ENCODE measurements around the gene ANO4.

The ANO4 gene

GRCh38 chr12:101078536-101079285, 284.1 kb downstream of the ANO4 start:
- Histone ChIP-seq H3K9ac (ENCODE audit: low read depth, low read length) (no peak overlapping the region), H4K20me1 (ENCODE audit: insufficient read depth, low read length) (no peaks in the 10 kb centered on the region), H3K9me3 (ENCODE audit: insufficient read depth, low read length, severe bottlenecking) (no peaks in the 10 kb centered on the region), H3K79me2 (ENCODE audit: insufficient read depth, low read length) (no peaks in the 10 kb centered on the region), H3K27me3 (ENCODE audit: insufficient read depth, low read length, poor library complexity) (no peaks in the 10 kb centered on the region), H3K27ac (ENCODE audit: low read length) (no peak overlapping the region), H3K36me3 (ENCODE audit: insufficient read depth, low read length) (no peaks in the 10 kb centered on the region), H3K4me3 (ENCODE audit: low read depth in 1 of 2, low read length in 2 of 2) (no peak overlapping the region), H2AFZ (ENCODE audit: low read depth, low read length) (no peak overlapping the region), H3K4me1 (ENCODE audit: insufficient read depth, low read length) (no peaks in the 10 kb centered on the region), H3K4me2 (ENCODE audit: insufficient read depth, low read length) (no peak overlapping the region)
- TF ChIP-seq CTCF (IDR thresholded peaks at IDR 0.05; ENCODE audit: borderline replicate concordance, extremely low read depth, low read length, poor library complexity, severe bottlenecking) (no peak), EZH2 (IDR thresholded peaks at IDR 0.05; ENCODE audit: borderline replicate concordance, low read depth, low read length, severe bottlenecking) (no peak)
- no peak for ATAC-seq (ENCODE audit: insufficient read depth, low read depth)
- no peak for DNase-seq

GRCh38 chr12:101082706-101083105, 288.1 kb downstream of the ANO4 start:
- Histone ChIP-seq H3K27me3 (ENCODE audit: insufficient read depth, low read length, poor library complexity) (no peaks in the 10 kb centered on the region), H3K4me2 (ENCODE audit: insufficient read depth, low read length) (no peak overlapping the region), H3K9ac (ENCODE audit: low read depth, low read length) (no peak overlapping the region), H3K9me3 (ENCODE audit: insufficient read depth, low read length, severe bottlenecking) (no peaks in the 10 kb centered on the region), H3K4me3 (ENCODE audit: low read depth in 1 of 2, low read length in 2 of 2) (no peak overlapping the region), H3K79me2 (ENCODE audit: insufficient read depth, low read length) (no peaks in the 10 kb centered on the region), H2AFZ (ENCODE audit: low read depth, low read length) (no peak overlapping the region), H3K36me3 (ENCODE audit: insufficient read depth, low read length) (no peaks in the 10 kb centered on the region), H3K4me1 (ENCODE audit: insufficient read depth, low read length) (no peaks in the 10 kb centered on the region), H3K27ac (ENCODE audit: low read length) (no peak overlapping the region), H4K20me1 (ENCODE audit: insufficient read depth, low read length) (no peaks in the 10 kb centered on the region)
- TF ChIP-seq CTCF (IDR thresholded peaks at IDR 0.05; ENCODE audit: borderline replicate concordance, extremely low read depth, low read length, poor library complexity, severe bottlenecking): no peak
- no peak for TF ChIP-seq EZH2 (IDR thresholded peaks at IDR 0.05; ENCODE audit: borderline replicate concordance, low read depth, low read length, severe bottlenecking)
- no peak for DNase-seq
- ATAC-seq (ENCODE audit: insufficient read depth, low read depth): no peak

GRCh38 chr12:101086490-101087135, 292.0 kb downstream of the ANO4 start:
- TF ChIP-seq CTCF (IDR thresholded peaks at IDR 0.05; ENCODE audit: borderline replicate concordance, extremely low read depth, low read length, poor library complexity, severe bottlenecking) (no peak), EZH2 (IDR thresholded peaks at IDR 0.05; ENCODE audit: borderline replicate concordance, low read depth, low read length, severe bottlenecking) (no peak)
- ATAC-seq (ENCODE audit: insufficient read depth, low read depth) (no peak), DNase-seq (no peak)

More at GRCh38 chr12:101086490-101087135, 292.0 kb downstream of the ANO4 start:
- H2AFZ ChIP-seq (ENCODE audit: low read depth, low read length): no peak overlapping the region
- no peaks in the 10 kb centered on the region for H3K4me1 ChIP-seq (ENCODE audit: insufficient read depth, low read length)
- no peak overlapping the region for H3K9ac ChIP-seq (ENCODE audit: low read depth, low read length)
- no peaks in the 10 kb centered on the region for H3K36me3 ChIP-seq (ENCODE audit: insufficient read depth, low read length)
- H3K27me3 ChIP-seq (ENCODE audit: insufficient read depth, low read length, poor library complexity): no peaks in the 10 kb centered on the region
- no peak overlapping the region for H3K4me2 ChIP-seq (ENCODE audit: insufficient read depth, low read length)
- H3K9me3 ChIP-seq (ENCODE audit: insufficient read depth, low read length, severe bottlenecking): no peaks in the 10 kb centered on the region
- H3K79me2 ChIP-seq (ENCODE audit: insufficient read depth, low read length): no peaks in the 10 kb centered on the region
- no peak overlapping the region for H3K4me3 ChIP-seq (ENCODE audit: low read depth in 1 of 2, low read length in 2 of 2)
- H4K20me1 ChIP-seq (ENCODE audit: insufficient read depth, low read length): no peaks in the 10 kb centered on the region
- H3K27ac ChIP-seq (ENCODE audit: low read length): no peak overlapping the region
